Upper lobe of left lung (tissue), 6 donors: ENCODE measurements around the gene FAM83G. TPM values are rescaled to one million over a fixed set of nuclear protein-coding genes. Genes with fewer than 3 reads are reported as not detected.
"Not testable (repeated sequence)": the region's sequence is repeated elsewhere in the genome, so short reads cannot be mapped to it uniquely, and the experiment has no call there.

ENCODE experiments used
- ATAC-seq, 2 donors: fragments of 200-7000 bp; cut with Tn5 transposase; one replicate each; pipeline ENCODE4 v1.9.1; 2022; ENCODE audit warnings: mild to moderate bottlenecking in 2 of 2, moderate library complexity in 2 of 2; ENCODE audit not compliant: low FRiP score in 2 of 2
- DNase-seq, 2 donors: peaks; one replicate each; pipeline ENCODE4 v3.0.0-alpha.2; 2019 to 2020
- H3K27ac ChIP-seq, 4 donors: fragments of 200-600 bp; sonication (generic); one replicate each; pipeline ENCODE4 v1.5.1; 2016 to 2019
- H3K27me3 ChIP-seq, 4 donors: fragments of 200-600 bp; sonication (generic); one replicate each; pipeline ENCODE4 v1.5.1; 2017 to 2019
- H3K36me3 ChIP-seq, 4 donors: fragments of 200-600 bp; sonication (generic); one replicate each; pipeline ENCODE4 v1.5.1; 2016 to 2019
- H3K4me1 ChIP-seq, 4 donors: fragments of 200-600 bp; sonication (generic); one replicate each; pipeline ENCODE4 v1.5.1; 2018 to 2019
- H3K4me3 ChIP-seq, 4 donors: fragments of 200-600 bp; sonication (generic); one replicate each; pipeline ENCODE4 v1.5.1; 2017 to 2019; ENCODE audit warnings: mild to moderate bottlenecking in 2 of 4, moderate library complexity in 1 of 4
- H3K9me3 ChIP-seq, 4 donors: fragments of 200-600 bp; sonication (generic); one replicate each; pipeline ENCODE4 v1.5.1; 2018 to 2019
- CTCF ChIP-seq, 6 experiments: fragments of 450-650 bp in 4 of 6; fragments of 200-600 bp in 2 of 6; sonication (generic) in 2 of 6; IDR thresholded peaks; one replicate each; pipeline ENCODE4 v1.5.1; 2016 to 2019; ENCODE audit warnings: antibody characterized with exemption in 6 of 6
- EP300 ChIP-seq, 4 donors: sonication (generic); formaldehyde crosslinking; IDR thresholded peaks; one replicate each; pipeline ENCODE4 v1.5.1; 2017; ENCODE audit warnings: antibody characterized with exemption in 4 of 4, control low read depth in 2 of 4
- POLR2A ChIP-seq, 4 donors: fragments of 450-650 bp; IDR thresholded peaks; one replicate each; pipeline ENCODE4 v1.5.1; 2016 to 2017; ENCODE audit warnings: antibody characterized with exemption in 4 of 4, mild to moderate bottlenecking in 2 of 4
- POLR2AphosphoS5 ChIP-seq, 2 donors: sonication (generic); formaldehyde crosslinking; IDR thresholded peaks; one replicate each; pipeline ENCODE4 v1.5.1; 2017; ENCODE audit warnings: antibody characterized with exemption in 2 of 2
- WGBS, 2 donors: methylation state at CpG; one replicate each; pipeline ENCODE4 v1.1.5; 2017 to 2018; 5-methylcytosine and 5-hydroxymethylcytosine counted together
- total RNA-seq, 6 donors: library from RNA; depleted of rRNA in 4 of 6; stranded (reverse); fragments of >200 nt in 4 of 6; gene quantifications; one replicate each; pipeline versions ENCODE4 v1.1.0 to v1.2.1, GENCODE V29; 2016 to 2021
- donor health status: DM: no; HTN: no; CAD: no; lungs with moderate emphysema.
- donor health status: DM: no; HTN: yes; CAD: no; lungs with severe emphysema.

The FAM83G gene
- total RNA-seq, 6 donors from 2014 or later, result 3.1 to 17.2 (median 11.2) TPM

- Histone ChIP-seq H3K4me3 (no peak overlapping the region), H3K27me3 (no peaks in the 10 kb centered on the region), H3K9me3 (no peaks in the 10 kb centered on the region), H3K4me1 (peaks cover 0 to 7% (median 1%) of the 10 kb centered on the region in 4 donors), H3K36me3 (no peaks in the 10 kb centered on the region), H3K27ac (no peak overlapping the region)
- WGBS, 2 donors, result 91 to 92% methylated on average over 4 to 5 of the region's 5 CpGs
- DNase-seq (no peak), ATAC-seq (no peak)
- TF ChIP-seq POLR2A (IDR thresholded peaks at IDR 0.05) (no peak), EP300 (IDR thresholded peaks at IDR 0.05) (no peak), CTCF (IDR thresholded peaks at IDR 0.05) (no peak), POLR2AphosphoS5 (IDR thresholded peaks at IDR 0.05) (no peak)
Measured at GRCh38 chr17:18959845-18960240, 44.7 kb downstream of the FAM83G start.

DNA sequence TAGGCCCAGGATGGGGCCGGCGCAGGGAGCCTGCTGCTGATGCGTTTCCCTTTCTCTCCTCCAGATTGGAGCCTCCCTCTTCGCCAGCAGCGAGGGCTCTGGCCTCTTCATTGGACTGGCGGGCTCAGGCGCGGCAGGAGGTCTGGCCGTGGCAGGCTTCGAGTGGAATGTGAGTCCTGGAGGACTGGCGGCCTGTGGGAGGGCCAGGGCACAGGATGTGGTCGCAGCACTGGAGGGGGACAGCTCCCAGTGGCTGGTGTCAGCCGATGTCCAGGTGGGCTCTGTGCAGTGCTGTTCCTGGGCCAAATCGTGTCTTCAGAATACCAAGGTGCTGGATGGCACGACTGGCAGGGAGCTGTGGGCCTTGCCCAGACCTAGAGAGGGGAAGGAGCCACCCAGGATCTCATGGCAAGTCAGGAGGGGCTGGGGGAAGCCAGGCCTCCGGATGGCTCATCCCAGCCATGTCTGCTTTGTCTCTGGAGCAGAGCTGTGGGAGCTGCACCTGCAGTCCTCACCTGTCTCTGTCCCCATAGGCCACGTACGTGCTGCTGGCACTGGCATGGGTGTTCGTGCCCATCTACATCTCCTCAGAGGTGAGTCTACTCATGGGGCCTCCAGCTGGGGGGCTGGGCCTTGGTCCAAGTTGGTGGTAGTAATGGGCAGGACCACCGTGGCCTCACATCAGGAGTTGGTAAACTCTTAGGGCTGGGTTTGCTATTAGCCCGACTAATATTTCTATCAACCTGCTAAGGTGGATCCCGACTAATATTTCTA is 45.3 kb downstream of the FAM83G start:
- no peaks in the 10 kb centered on the region for H3K27me3 ChIP-seq
- DNase-seq (no peak), ATAC-seq (no peak)
- no peaks in the 10 kb centered on the region for H3K9me3 ChIP-seq
- no peaks in the 10 kb centered on the region for H3K36me3 ChIP-seq
- no peak overlapping the region for H3K4me3 ChIP-seq
- no peak overlapping the region for H3K27ac ChIP-seq
- H3K4me1 ChIP-seq, result peaks cover 0 to 7% (median 1%) of the 10 kb centered on the region in 4 donors
- 81 to 87% methylated on average over 7 to 21 of the region's 22 CpGs for WGBS, 2 donors
- TF ChIP-seq POLR2A (IDR thresholded peaks at IDR 0.05) (no peak), CTCF (IDR thresholded peaks at IDR 0.05) (no peak), EP300 (IDR thresholded peaks at IDR 0.05) (no peak), POLR2AphosphoS5 (IDR thresholded peaks at IDR 0.05) (no peak)

DNA sequence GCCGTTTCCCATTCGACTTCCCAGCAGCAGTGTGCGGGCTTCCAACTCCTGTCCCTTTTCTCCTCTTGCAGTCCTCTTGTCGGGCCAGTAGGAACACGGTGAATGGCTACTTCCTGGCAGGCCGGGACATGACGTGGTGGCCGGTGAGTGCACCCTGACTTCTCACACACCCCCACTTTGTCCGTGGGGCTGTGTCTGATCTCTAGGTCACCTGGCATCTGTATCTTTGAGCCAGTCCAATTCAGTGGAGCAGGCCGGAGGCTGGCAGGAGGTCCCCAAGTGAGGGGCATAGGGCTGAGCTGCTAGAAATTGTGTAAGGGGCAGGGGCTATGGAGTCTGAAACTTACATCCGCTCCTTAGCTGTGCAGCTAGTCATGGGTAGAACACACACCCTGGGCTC is 46.0 kb downstream of the FAM83G start:
- no peak overlapping the region for H3K4me3 ChIP-seq
- 80 to 94% methylated on average over 10 to 11 of the region's 11 CpGs for WGBS, 2 donors
- no peak for TF ChIP-seq EP300 (IDR thresholded peaks at IDR 0.05)
- TF ChIP-seq POLR2AphosphoS5 (IDR thresholded peaks at IDR 0.05), result no peak
- TF ChIP-seq CTCF (IDR thresholded peaks at IDR 0.05), result no peak
- TF ChIP-seq POLR2A (IDR thresholded peaks at IDR 0.05), result no peak

GRCh38 chr17:18957831-18958230 is 46.7 kb downstream of the FAM83G start:
- Histone ChIP-seq H3K27ac (no peak overlapping the region), H3K27me3 (no peaks in the 10 kb centered on the region), H3K4me3 (no peak overlapping the region), H3K36me3 (no peaks in the 10 kb centered on the region), H3K9me3 (no peaks in the 10 kb centered on the region), H3K4me1 (peaks cover 0 to 7% (median 1%) of the 10 kb centered on the region in 4 donors)
- WGBS, 2 donors, result 91 to 93% methylated on average over 4 of the region's 4 CpGs
- TF ChIP-seq POLR2A (IDR thresholded peaks at IDR 0.05), result no peak
- TF ChIP-seq POLR2AphosphoS5 (IDR thresholded peaks at IDR 0.05), result no peak
- TF ChIP-seq CTCF (IDR thresholded peaks at IDR 0.05), result no peak
- no peak for TF ChIP-seq EP300 (IDR thresholded peaks at IDR 0.05)
- ATAC-seq, result no peak
- no peak for DNase-seq

More for the DNA sequence above, 46.0 kb downstream of the FAM83G start:
- no peaks in the 10 kb centered on the region for H3K27me3 ChIP-seq
- no peaks in the 10 kb centered on the region for H3K36me3 ChIP-seq
- H3K27ac ChIP-seq, result no peak overlapping the region
- DNase-seq (no peak), ATAC-seq (no peak)
- H3K4me1 ChIP-seq, result peaks cover 0 to 7% (median 1%) of the 10 kb centered on the region in 4 donors
- H3K9me3 ChIP-seq, result no peaks in the 10 kb centered on the region

DNA sequence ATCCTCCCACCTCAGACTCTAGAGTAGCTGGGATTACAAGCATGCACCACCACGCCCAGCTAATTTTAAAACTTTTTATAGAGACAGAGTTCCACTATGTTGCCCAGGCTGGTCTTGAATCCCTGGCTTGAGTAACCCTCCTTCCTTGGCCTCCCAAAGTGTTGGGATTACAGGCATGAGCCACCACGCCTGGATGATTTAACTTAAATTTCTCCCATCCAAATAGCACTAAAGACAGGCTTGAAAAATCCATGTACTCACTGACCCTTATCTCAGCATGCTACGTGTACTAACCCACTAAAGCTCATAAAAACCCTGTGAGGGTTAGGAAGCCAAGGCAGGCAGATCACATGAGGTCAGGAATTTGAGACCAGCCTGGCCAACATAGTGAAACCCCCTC is 48.0 kb downstream of the FAM83G start:
- no peak for ATAC-seq
- TF ChIP-seq POLR2A (IDR thresholded peaks at IDR 0.05) (no peak), POLR2AphosphoS5 (IDR thresholded peaks at IDR 0.05) (no peak), EP300 (IDR thresholded peaks at IDR 0.05) (no peak), CTCF (IDR thresholded peaks at IDR 0.05) (no peak)
- Histone ChIP-seq H3K27ac (no peak overlapping the region), H3K4me3 (no peak overlapping the region), H3K27me3 (no peaks in the 10 kb centered on the region), H3K9me3 (no peaks in the 10 kb centered on the region), H3K4me1 (peaks cover 0 to 7% (median 1%) of the 10 kb centered on the region in 4 donors), H3K36me3 (no peaks in the 10 kb centered on the region)
- WGBS, 2 donors, result 93% methylated on average over 3 of the region's 3 CpGs
- DNase-seq, result no peak

GRCh38 chr17:18956021-18956420 is 48.5 kb downstream of the FAM83G start:
- not testable (repeated sequence) for ATAC-seq, H3K9me3 ChIP-seq, H3K36me3 ChIP-seq, DNase-seq, H3K4me1 ChIP-seq, H3K27me3 ChIP-seq, H3K4me3 ChIP-seq, H3K27ac ChIP-seq
- 92 to 97% methylated on average over 6 of the region's 6 CpGs for WGBS, 2 donors
